NCI-H1105 treated with DMSO at 0.1 percent for 48 hours (cell line): ENCODE results near the gene GNG2.

Source experiments
- DNase-seq: peaks from one replicate; lab custom pipeline; 2025; lab: John Stamatoyannopoulos, UW

GNG2 gene

GRCh38 chr14:51996148-51996746 lies 135.8 kb downstream of the GNG2 start:
- DNase-seq, result no peak

DNA sequence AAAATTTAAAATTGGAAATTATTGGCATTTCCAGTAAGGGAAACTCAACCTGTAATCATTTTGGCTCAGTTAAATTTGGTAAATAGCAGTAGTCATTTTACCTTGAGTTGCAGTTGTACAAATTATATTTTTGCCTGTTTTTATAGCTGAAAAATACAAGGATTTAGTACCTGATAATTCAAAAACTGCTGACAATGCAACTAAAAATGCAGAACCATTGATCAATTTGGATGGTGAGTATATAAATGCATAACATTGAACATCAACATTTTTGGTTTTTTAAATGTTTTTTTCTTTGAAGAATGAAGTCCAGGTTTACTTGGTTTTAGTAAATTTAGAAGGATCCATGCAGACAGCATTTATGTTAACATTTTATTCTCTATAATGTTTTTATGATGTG lies 137.9 kb downstream of the GNG2 start:
- no peak for DNase-seq

- no peak for DNase-seq
Observed at GRCh38 chr14:51999084-51999483, 138.7 kb downstream of the GNG2 start.

DNA sequence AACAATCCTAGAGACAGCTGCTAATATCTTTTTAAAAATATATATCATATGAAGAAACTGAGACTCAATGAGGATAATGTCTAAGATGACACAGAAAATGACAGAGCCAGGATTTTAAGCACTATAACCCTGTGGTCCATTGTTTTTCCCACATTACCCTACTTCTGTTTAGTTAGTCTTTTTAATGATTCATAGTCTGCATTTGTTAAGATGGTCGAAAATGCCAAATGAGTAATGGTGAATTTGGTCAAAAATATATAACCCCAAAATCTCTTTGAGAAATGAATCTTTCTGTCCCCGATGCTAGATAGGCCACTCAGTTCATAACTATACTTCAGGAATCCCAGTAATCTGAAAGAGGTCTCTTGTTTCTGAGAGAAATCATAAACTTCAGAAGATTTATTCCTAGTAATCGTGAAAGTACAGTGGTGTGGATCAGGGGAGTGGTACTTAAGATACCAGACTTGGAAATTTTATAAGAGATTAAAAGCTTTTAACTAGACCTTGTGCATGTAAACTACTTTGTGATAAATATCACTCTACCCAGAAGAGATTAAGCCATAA lies 139.7 kb downstream of the GNG2 start:
- no peak for DNase-seq

DNA sequence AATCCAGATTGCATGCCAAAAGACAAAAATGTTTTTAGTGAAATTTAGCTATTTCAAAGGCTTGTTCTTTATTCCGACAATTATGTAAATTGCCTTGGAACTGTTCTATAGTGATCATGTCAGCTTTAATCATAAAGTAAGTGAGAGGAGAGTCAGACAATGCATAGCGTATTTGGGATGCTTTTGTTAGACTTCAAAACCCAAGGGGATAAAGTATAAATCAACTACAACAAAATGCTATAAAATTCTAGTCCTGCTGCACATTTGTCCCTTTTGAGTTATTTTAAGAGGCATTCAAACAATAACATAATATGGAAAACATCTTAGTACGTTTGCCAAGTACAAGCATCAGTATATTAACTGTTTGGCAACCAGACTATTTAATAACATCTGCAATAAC lies 140.3 kb downstream of the GNG2 start:
- no peak for DNase-seq

DNA sequence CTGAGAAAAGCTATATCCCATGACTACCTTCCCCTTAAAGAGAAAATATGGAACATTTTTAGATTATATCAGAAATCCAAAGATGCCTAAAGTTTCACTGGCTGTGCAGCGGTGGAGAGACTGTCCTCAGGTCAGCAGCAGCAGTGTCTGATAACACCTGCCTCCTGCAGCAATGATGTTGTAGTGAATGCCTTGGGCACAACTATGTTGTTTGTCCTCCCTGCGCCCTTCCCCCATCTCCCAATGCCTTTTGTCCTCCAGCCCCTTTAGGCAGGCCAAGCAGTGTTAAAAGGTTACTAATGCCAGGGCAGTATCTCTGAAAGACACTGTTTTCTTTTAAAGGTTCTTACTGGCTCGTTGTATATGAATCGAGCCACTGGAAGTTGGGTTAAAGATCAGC lies 142.1 kb downstream of the GNG2 start:
- no peak for DNase-seq

- DNase-seq, result no peak
Observed at GRCh38 chr14:52003324-52003723, 142.9 kb downstream of the GNG2 start.

DNA sequence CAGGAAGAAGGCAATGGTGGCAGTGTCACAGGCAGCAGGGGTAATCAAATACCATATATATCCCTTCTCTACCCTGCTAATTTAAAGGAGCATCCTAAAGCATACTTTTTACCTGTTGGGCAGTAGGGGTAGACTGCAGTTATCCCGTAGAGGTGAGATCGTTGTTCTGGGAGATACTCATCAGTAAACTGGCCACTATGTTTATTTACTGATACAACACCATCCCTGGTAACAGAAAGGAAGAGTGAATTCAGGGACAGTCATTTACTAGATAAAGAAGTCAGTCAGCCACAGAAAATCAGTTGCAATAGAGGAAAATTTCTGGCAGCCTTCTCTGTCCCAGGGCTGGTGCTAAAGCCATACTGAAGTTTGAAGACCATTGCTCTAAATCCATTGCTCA lies 145.2 kb downstream of the GNG2 start:
- no peak for DNase-seq

- DNase-seq, result no peak
Observed at GRCh38 chr14:52006361-52006760, 145.9 kb downstream of the GNG2 start.

DNA sequence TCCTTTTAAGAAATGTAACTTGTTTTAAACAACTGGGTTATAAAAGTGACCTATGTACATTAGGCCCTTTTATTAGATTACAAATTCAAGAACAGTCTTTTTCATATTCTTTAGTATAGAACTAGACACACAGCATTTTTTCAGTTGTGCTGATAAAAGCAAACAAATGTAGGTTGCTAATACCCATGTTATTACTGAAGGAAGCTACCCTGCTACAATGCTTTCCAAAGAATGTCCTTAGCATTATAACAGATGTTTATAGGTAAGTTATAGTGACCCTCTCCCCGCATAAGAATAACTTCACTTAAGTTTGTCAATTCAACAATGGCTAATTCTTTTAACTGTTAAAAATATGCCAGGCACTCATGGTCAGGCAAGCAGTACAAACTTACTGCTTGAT lies 146.8 kb downstream of the GNG2 start:
- DNase-seq, result no peak

GRCh38 chr14:52007637-52008036 lies 147.2 kb downstream of the GNG2 start:
- no peak for DNase-seq

DNA sequence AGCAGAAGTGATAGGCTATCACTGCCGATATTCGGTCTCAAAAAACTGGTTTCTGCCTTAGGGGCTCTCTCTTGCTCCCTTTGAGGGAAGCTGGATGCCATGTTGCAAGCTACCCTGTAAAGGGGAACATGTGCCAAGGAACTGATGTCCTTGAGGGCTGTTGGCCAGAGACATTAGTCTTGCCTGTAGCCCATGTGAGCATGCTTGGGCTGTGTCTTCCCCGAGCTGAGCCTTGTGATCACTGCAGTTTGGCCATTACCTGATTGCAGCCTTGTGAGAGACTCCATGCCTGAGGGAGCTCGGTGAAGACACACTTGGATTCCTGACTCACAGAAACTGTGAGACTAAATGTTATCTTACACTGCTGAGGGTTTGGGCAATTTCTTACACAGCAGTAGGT lies 147.7 kb downstream of the GNG2 start:
- no peak for DNase-seq

GRCh38 chr14:52010173-52010693 lies 149.8 kb downstream of the GNG2 start:
- no peak for DNase-seq

GRCh38 chr14:52011523-52011922 lies 151.1 kb downstream of the GNG2 start:
- DNase-seq, result no peak

DNA sequence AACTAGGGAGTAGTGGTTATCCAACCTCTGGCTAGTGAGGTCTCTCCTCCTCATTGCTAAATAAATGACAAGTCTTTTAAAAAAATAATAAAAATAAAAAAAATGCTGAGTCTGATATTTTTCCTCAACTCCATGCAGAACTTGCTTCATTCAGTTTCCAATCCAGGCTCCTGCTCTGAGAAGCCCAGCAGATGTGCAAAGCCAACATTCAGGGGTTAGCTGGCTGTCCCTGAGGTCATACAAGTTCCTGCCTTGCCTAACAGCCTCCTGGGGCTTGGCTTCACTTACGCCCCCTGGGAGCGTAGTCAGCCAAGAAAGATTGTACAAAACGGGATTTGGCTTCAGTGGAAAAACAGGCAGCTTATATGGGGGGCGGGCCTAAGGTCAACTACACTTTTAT lies 152.2 kb downstream of the GNG2 start:
- DNase-seq, result no peak

- no peak for DNase-seq
Observed at GRCh38 chr14:52013984-52014600, 153.7 kb downstream of the GNG2 start.

DNA sequence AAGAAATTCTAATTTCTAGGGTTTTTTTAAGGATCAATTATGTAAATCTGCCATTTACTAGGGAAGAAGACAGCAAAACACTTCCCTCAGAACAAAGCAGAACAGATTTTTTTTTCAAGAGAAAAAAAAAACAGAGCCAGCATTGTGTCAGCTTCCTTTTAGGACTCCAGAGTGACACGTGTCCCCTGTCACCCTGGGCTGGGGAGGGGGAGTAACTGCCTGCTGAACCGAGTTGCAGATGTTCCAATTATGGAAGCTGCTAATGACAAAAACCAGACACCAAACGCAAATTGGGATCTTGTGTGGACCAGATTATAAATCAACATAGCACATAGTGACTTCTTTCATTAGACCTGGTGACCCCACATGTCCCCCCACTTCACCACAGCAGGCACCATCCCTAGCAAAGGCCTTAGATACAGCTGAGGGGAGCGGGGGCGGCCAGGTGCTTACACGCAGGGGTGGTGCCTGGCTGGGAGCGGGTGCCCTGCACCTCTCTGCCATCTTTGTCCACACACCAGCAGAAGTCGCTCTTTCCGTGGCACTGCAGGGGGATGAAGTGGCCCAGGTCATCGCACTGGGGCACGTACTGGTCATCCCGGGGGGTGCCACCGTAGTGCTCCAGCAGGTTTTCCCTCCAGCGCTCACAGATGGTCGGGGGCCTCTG lies 154.3 kb downstream of the GNG2 start:
- DNase-seq, result no peak

DNA sequence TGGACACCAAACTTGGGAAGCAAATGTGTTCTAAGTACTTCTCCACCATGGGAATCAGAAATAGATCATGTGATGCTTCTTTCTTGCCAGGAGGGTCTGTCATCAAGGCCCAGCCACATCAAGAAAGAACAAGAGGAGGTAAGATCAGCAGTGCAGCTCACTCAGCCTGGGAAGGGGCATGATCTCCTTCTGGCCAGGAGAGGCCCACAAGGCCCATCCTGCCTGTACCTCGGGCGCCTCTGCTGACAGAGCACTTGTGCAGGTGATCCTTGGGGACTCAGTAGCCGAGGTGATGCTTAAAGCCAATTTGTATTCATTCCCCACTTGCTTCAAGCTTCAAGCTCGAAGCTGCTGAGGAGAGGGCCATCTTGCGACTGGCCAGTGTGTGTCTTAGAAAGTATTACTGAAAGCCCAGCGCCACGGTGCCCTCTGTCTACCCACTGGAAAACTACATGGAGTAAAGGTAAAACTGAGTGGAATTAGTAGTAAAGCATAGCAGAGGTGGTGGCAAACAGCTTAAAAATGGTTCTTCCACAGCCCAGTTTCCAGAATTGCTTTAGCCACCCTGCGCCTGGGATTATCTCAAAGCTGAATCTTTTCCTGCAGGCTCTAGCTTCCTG lies 155.1 kb downstream of the GNG2 start:
- peak; percentile 23 for DNase-seq

- DNase-seq, result no peak
Observed at GRCh38 chr14:52018252-52018651, 157.8 kb downstream of the GNG2 start.

- DNase-seq, result no peak
Observed at GRCh38 chr14:52018970-52019369, 158.6 kb downstream of the GNG2 start.
